HG03520 (cell line): Measurements from ENCODE around the gene CIAO2B.
A peak's percentile ranks its signal among the peaks of the same experiment; 100 is the strongest.
"Not testable (repeated sequence)": the region's sequence is repeated elsewhere in the genome, so short reads cannot be mapped to it uniquely, and the experiment has no call there.

Experiments
- ATAC-seq: cut with Tn5 transposase; IDR thresholded peaks from one replicate; pipeline ENCODE4 v1.9.1; 2021; ENCODE audit warnings: mild to moderate bottlenecking, moderate library complexity; ENCODE audit not compliant: unreplicated experiment

The CIAO2B gene

GRCh38 chr16:66956154-66956457 lies 21.9 kb upstream of the CIAO2B start:
- ATAC-seq, result not testable (repeated sequence)

GRCh38 chr16:66955363-66956153 lies 21.4 kb upstream of the CIAO2B start:
- ATAC-seq, result not testable (repeated sequence)

- ATAC-seq, result no peak
These were observed 20.0 kb upstream of the CIAO2B start for GRCh38 chr16:66954097-66954659.

- ATAC-seq, result no peak
These were observed 19.4 kb upstream of the CIAO2B start for GRCh38 chr16:66953462-66954096.

GRCh38 chr16:66952430-66953110 lies 18.4 kb upstream of the CIAO2B start:
- ATAC-seq, result no peak

GRCh38 chr16:66950971-66951790 lies 17.0 kb upstream of the CIAO2B start:
- no peak for ATAC-seq

GRCh38 chr16:66950437-66950836 lies 16.2 kb upstream of the CIAO2B start:
- ATAC-seq, result no peak

GRCh38 chr16:66949472-66949871 lies 15.3 kb upstream of the CIAO2B start:
- no peak for ATAC-seq

GRCh38 chr16:66948837-66949225 lies 14.6 kb upstream of the CIAO2B start:
- no peak for ATAC-seq

- ATAC-seq, result no peak
These were observed 14.1 kb upstream of the CIAO2B start for GRCh38 chr16:66948134-66948836.

- peak; percentile 60 for ATAC-seq
These were observed 13.3 kb upstream of the CIAO2B start for GRCh38 chr16:66947302-66948065.

- ATAC-seq, result no peak
These were observed 12.7 kb upstream of the CIAO2B start for GRCh38 chr16:66946974-66947301.

GRCh38 chr16:66946541-66946940 lies 12.3 kb upstream of the CIAO2B start:
- no peak for ATAC-seq

GRCh38 chr16:66945939-66946338 lies 11.7 kb upstream of the CIAO2B start:
- ATAC-seq, result no peak

GRCh38 chr16:66944971-66945370 lies 10.8 kb upstream of the CIAO2B start:
- ATAC-seq, result not testable (repeated sequence)

GRCh38 chr16:66944054-66944441 lies 9.8 kb upstream of the CIAO2B start:
- no peak for ATAC-seq

GRCh38 chr16:66943426-66944053 lies 9.3 kb upstream of the CIAO2B start:
- ATAC-seq, result no peak

GRCh38 chr16:66942981-66943380 lies 8.8 kb upstream of the CIAO2B start:
- no peak for ATAC-seq

GRCh38 chr16:66940236-66940635 lies 6.0 kb upstream of the CIAO2B start:
- ATAC-seq, result no peak
